GM12878 (cell line): ENCODE results near the gene DENND6B. TPM values are rescaled to one million over a fixed set of nuclear protein-coding genes. Genes with fewer than 3 reads are reported as not detected.
A peak's percentile ranks its signal among the peaks of the same experiment; 100 is the strongest.

ENCODE experiments used
- ATAC-seq: fragments of 200-7000 bp; cut with Tn5 transposase; 3 replicates; pipeline ENCODE4 v1.9.1; 2020; ENCODE audit warnings: mild to moderate bottlenecking, moderate library complexity
- BruUV-seq: library from RNA; stranded (reverse); fragments of 400-500 nt; replicated peaks from 2 replicates; lab custom pipeline; 2021; lab: Mats Ljungman, UMichigan
- CTCF ChIA-PET: fragments of 300-600 bp; sonication (Branson Sonifier 250); formaldehyde crosslinking; extraction: SDS; loops from one replicate; lab custom pipeline; 2021; ENCODE audit warnings: inconsistent platforms; lab: Yijun Ruan, JAX
- POLR2A ChIA-PET: fragments of 350-600 bp; formaldehyde crosslinking; extraction: SDS; loops from one replicate; lab custom pipeline; 2021; ENCODE audit warnings: inconsistent platforms; lab: Charles Lee
- RAD21 ChIA-PET: fragments of 300-600 bp; sonication (Branson Sonifier 250); formaldehyde crosslinking; loops from one replicate; lab custom pipeline; 2023; ENCODE audit warnings: antibody characterized with exemption; ENCODE audit not compliant: unreplicated experiment; lab: Charles Lee
- SMC1A ChIA-PET: fragments of 300-600 bp; sonication (Branson Sonifier 250); formaldehyde crosslinking; loops from one replicate; lab custom pipeline; 2023; ENCODE audit not compliant: unreplicated experiment, uncharacterized antibody; lab: Charles Lee
- DNase-seq: peaks from one replicate; pipeline ENCODE4 v3.0.0-alpha.2; 2011; ENCODE audit warnings: low read depth, low spot score
- FAIRE-seq: peaks from 3 replicates; lab custom pipeline; 2011; peaks lifted over from hg19 to GRCh38; lab: Jason Lieb, UNC
- H2AFZ ChIP-seq: 2 replicates; pipeline ENCODE4 v1.6.0; 2011; ENCODE audit warnings: low read depth, low read length, control low read depth; ENCODE audit not compliant: control insufficient read depth
- H3K27ac ChIP-seq: 2 replicates; pipeline ENCODE4 v1.5.1; 2011; ENCODE audit warnings: control low read depth; ENCODE audit not compliant: control insufficient read depth, insufficient read depth
- H3K27me3 ChIP-seq, 2 experiments: replicated peaks in 1 of 2; 2 replicates each; pipeline versions ENCODE4 v1.6.0 to v1.6.1; 2011; ENCODE audit warnings: low read length in 1 of 2; ENCODE audit not compliant: control insufficient read depth in 2 of 2, insufficient read depth in 2 of 2
- H3K36me3 ChIP-seq, 2 experiments: 2 replicates each; pipeline ENCODE4 v1.5.1; 2011; ENCODE audit warnings: low read length in 1 of 2; ENCODE audit not compliant: control insufficient read depth in 2 of 2, insufficient read depth in 2 of 2
- H3K4me1 ChIP-seq: 2 replicates; pipeline ENCODE4 v1.6.1; 2011; ENCODE audit warnings: mild to moderate bottlenecking, low read length, moderate library complexity, mixed read lengths; ENCODE audit not compliant: control insufficient read depth, insufficient read depth
- H3K4me2 ChIP-seq: 2 replicates; pipeline ENCODE4 v1.6.0; 2011; ENCODE audit warnings: control low read depth; ENCODE audit not compliant: control insufficient read depth, insufficient read depth
- H3K4me3 ChIP-seq: fragments of 200-600 bp; sonication (generic); 2 replicates; pipeline ENCODE4 v1.5.1; 2016
- H3K79me2 ChIP-seq: 2 replicates; pipeline ENCODE4 v1.6.0; 2011; ENCODE audit warnings: low read length; ENCODE audit not compliant: control insufficient read depth, insufficient read depth
- H3K9ac ChIP-seq: 2 replicates; pipeline ENCODE4 v1.8.0; 2011; ENCODE audit warnings: low read length, control low read depth, mixed read lengths; ENCODE audit not compliant: control insufficient read depth, insufficient read depth
- H3K9me3 ChIP-seq: replicated peaks from 3 replicates; pipeline ENCODE4 v1.5.1; 2011; ENCODE audit warnings: mild to moderate bottlenecking, low read length; ENCODE audit not compliant: control insufficient read depth, insufficient read depth
- H4K20me1 ChIP-seq: 2 replicates; pipeline ENCODE4 v1.6.0; 2011; ENCODE audit not compliant: control insufficient read depth, insufficient read depth
- ATF3 ChIP-seq: IDR thresholded peaks from 2 replicates; pipeline ENCODE4 v1.6.1; 2011; ENCODE audit warnings: low read depth, mild to moderate bottlenecking, low read length, moderate library complexity, borderline replicate concordance; ENCODE audit errors: extremely low read depth
- BHLHE40 ChIP-seq, 2 experiments: fragments of 450-650 bp in 1 of 2; IDR thresholded peaks; 2 replicates each; pipeline ENCODE4 v1.6.1; 2011 to 2017; ENCODE audit warnings: low read depth in 2 of 2, borderline replicate concordance in 1 of 2, improper control_type of control experiment in 1 of 2, low read length in 1 of 2, mild to moderate bottlenecking in 1 of 2
- DPF2 ChIP-seq: fragments of 450-650 bp; IDR thresholded peaks from 2 replicates; pipeline ENCODE4 v1.6.1; 2017; ENCODE audit warnings: mild to moderate bottlenecking
- EGR1 ChIP-seq, 2 experiments: IDR thresholded peaks; 1 replicate in 1 of 2; 2 replicates in 1 of 2; pipeline ENCODE4 v1.6.1; 2011 to 2012; ENCODE audit warnings: low read depth in 2 of 2, low read length in 2 of 2, borderline replicate concordance in 1 of 2, mild to moderate bottlenecking in 1 of 2, moderate library complexity in 1 of 2
- FOXK2 ChIP-seq: fragments of 450-650 bp; IDR thresholded peaks from 2 replicates; pipeline ENCODE4 v1.6.1; 2017; ENCODE audit warnings: mild to moderate bottlenecking, moderate library complexity
- MXI1 ChIP-seq: fragments of 150-350 bp; IDR thresholded peaks from 2 replicates; pipeline ENCODE4 v1.6.1; 2011; ENCODE audit warnings: low read depth, mild to moderate bottlenecking, inconsistent platforms, low read length, improper control_type of control experiment
- NBN ChIP-seq: fragments of 450-650 bp; IDR thresholded peaks from 2 replicates; pipeline ENCODE4 v1.6.1; 2016
- NR2F1 ChIP-seq: fragments of 450-650 bp; conservative IDR thresholded peaks from 2 replicates; pipeline ENCODE4 v1.6.1; 2017; ENCODE audit warnings: mild to moderate bottlenecking
- NRF1 ChIP-seq: conservative IDR thresholded peaks from 2 replicates; pipeline ENCODE4 v1.6.1; 2011; ENCODE audit warnings: mild to moderate bottlenecking, low read depth, low read length, improper control_type of control experiment
- POLR2AphosphoS5 ChIP-seq: IDR thresholded peaks from 2 replicates; pipeline ENCODE4 v1.6.1; 2011; ENCODE audit warnings: mild to moderate bottlenecking, low read length, inconsistent platforms
- RELA ChIP-seq: fragments of 450-650 bp; IDR thresholded peaks from 2 replicates; pipeline ENCODE4 v1.8.0; 2014; ENCODE audit warnings: borderline replicate concordance; ENCODE audit not compliant: partially characterized antibody
- SKIL ChIP-seq: fragments of 450-650 bp; IDR thresholded peaks from 2 replicates; pipeline ENCODE4 v1.6.1; 2017; ENCODE audit warnings: mild to moderate bottlenecking, low read depth, inconsistent platforms; ENCODE audit not compliant: poor library complexity, severe bottlenecking
- SMC3 ChIP-seq: IDR thresholded peaks from 2 replicates; pipeline ENCODE4 v1.6.1; 2011; ENCODE audit warnings: low read length, improper control_type of control experiment, borderline replicate concordance
- ZNF687 ChIP-seq: fragments of 450-650 bp; IDR thresholded peaks from 2 replicates; pipeline ENCODE4 v1.6.1; 2017; ENCODE audit warnings: mild to moderate bottlenecking, moderate library complexity
- WGBS: methylation state at CpG from one replicate; pipeline ENCODE4 v1.1.6; 2016; ENCODE audit warnings: low lambda C conversion rate; ENCODE audit not compliant: insufficient replicate concordance, insufficient coverage; ENCODE audit errors: missing lambda C conversion rate; 5-methylcytosine and 5-hydroxymethylcytosine counted together
- in situ Hi-C: fragments of 300-500 bp; cut with MboI; formaldehyde crosslinking; loops from 9 replicates; pipeline ENCODE4 v1.14.3; 2018; ENCODE audit warnings: mixed read lengths
- intact Hi-C: fragments of 100-400 bp; cut with micrococcal nuclease; formaldehyde crosslinking; loops from one replicate; pipeline ENCODE4 v1.14.2; 2022; ENCODE audit not compliant: unreplicated experiment
- polyA plus RNA-seq, 11 experiments: library from polyadenylated mRNA; depleted of rRNA in 4 of 11; unstranded in 6 of 11; stranded (reverse) in 5 of 11; fragments of >200 nt; fragmentation: Nextera tagmentation in 4 of 11; fragmentation: Illumina TruSeq in 1 of 11; extraction: Ambion mirVana in 4 of 11; extraction: Trizol in 1 of 11; gene quantifications; 1 replicate in 1 of 11; 2 replicates in 10 of 11; pipeline versions ENCODE4 v1.2.1 to v1.2.3, GENCODE V29; 2011 to 2016; ENCODE audit warnings: inconsistent platforms in 2 of 11, missing spikeins in 2 of 11, low read depth in 1 of 11
- total RNA-seq, 4 experiments: library from RNA; depleted of rRNA in 3 of 4; stranded (reverse); fragments of >200 nt in 3 of 4; fragmentation: Illumina TruSeq in 1 of 4; extraction: Trizol in 1 of 4; gene quantifications; 2 replicates each; pipeline versions ENCODE4 v1.2.1 to v1.2.3, GENCODE V29; 2013 to 2021

The DENND6B gene
- total and polyA plus RNA-seq, 10 of the 15 experiments (the other 5 are each of a cell fraction or from before 2014, with no cell fraction given): 0.72 to 11.3 (median 6.2) TPM

- no peak for TF ChIP-seq ATF3
- TF ChIP-seq POLR2AphosphoS5: no peak; the same call in 1 of the 2 replicates
- no peak for TF ChIP-seq NRF1
- no peak for TF ChIP-seq FOXK2
- no peak for TF ChIP-seq NBN
- no peak for TF ChIP-seq NR2F1
- TF ChIP-seq SMC3: no peak
These were observed 24.7 kb downstream of the DENND6B start (continued) for GRCh38 chr22:50302041-50302541.

- peak; percentile 6 for ATAC-seq
- no TSS peak for BruUV-seq
- H3K9ac ChIP-seq: peak overlapping the region; percentile 43; the same call in 1 of the 2 replicates
- peak; percentile 29 for TF ChIP-seq SKIL
- no peak for TF ChIP-seq EGR1 (IDR thresholded peaks at IDR 0.05; ENCODE audit: borderline replicate concordance in 1 of 2, low read depth in 2 of 2, low read length in 2 of 2)
- peak; percentile 46 to 70; a peak in 3 of 4 replicates for TF ChIP-seq BHLHE40 (IDR thresholded peaks at IDR 0.05; ENCODE audit: borderline replicate concordance in 1 of 2, low read depth in 2 of 2, low read length in 1 of 2)
- no peak for TF ChIP-seq RELA
- peak; percentile 48; the same call in 1 of the 2 replicates for TF ChIP-seq MXI1
- TF ChIP-seq ZNF687: peak; percentile 32; the same call in 1 of the 2 replicates
- TF ChIP-seq DPF2: 0 out of 2 replicates have a peak, but pooled peaks have one; percentile 15
- TF ChIP-seq, all 136 proteins: peak for 5
- H3K4me3 ChIP-seq: peak overlapping the region; percentile 43
- H3K4me1 ChIP-seq: peaks cover 47% of the 10 kb centered on the region
- ChIA-PET CTCF (interaction anchor here (1.0 to 2.5 kb wide), 6 partner anchors 9 to 320 kb away, joined by 3 to 19 read pairs (median 4); no protein-coding TSS in a partner anchor), RAD21 (interaction anchor here (3.8 kb wide), 1 partner anchor 9 kb away, joined by 10 read pairs; no protein-coding TSS in a partner anchor), POLR2A (interaction anchor here (1.4 to 2.3 kb wide), 2 partner anchors 8 to 50 kb away, joined by 3 to 6 read pairs; partner anchors contain the start of gene HDAC10), SMC1A (interaction anchor here (1.9 kb wide), 1 partner anchor 13 kb away, joined by 6 read pairs; no protein-coding TSS in a partner anchor)
- H3K4me2 ChIP-seq: peak overlapping the region; percentile 94
- in situ Hi-C loops: no loop called here
- peaks cover 87% of the 10 kb centered on the region for H3K79me2 ChIP-seq
- no peaks in the 10 kb centered on the region for H3K27me3 ChIP-seq
- no peak for FAIRE-seq
- no peak overlapping the region for H2AFZ ChIP-seq
- no peak overlapping the region for H3K27ac ChIP-seq
- H3K9me3 ChIP-seq: no peaks in the 10 kb centered on the region
- DNase-seq: no peak
- 62% methylated on average over 11 of the region's 17 CpGs for WGBS
- H4K20me1 ChIP-seq: peaks cover 4% of the 10 kb centered on the region
- H3K36me3 ChIP-seq: peaks cover 2 to 3% of the 10 kb centered on the region in 2 experiments; a peak in 2 of 4 replicates
- intact Hi-C loops: no loop called here
These were observed 25.2 kb downstream of the DENND6B start for GRCh38 chr22:50301581-50301991.
